Thoracic aorta (tissue), 2 donors: Measurements from ENCODE around the gene LUC7L3. TPM values are rescaled to one million over a fixed set of nuclear protein-coding genes. Genes with fewer than 3 reads are reported as not detected.

Source experiments
- ATAC-seq: fragments of 150-250 bp; one replicate; pipeline ENCODE4 v1.8.0; 2017; ENCODE audit warnings: low read depth; ENCODE audit not compliant: insufficient number of reproducible peaks, low FRiP score
- DNase-seq: peaks from one replicate; pipeline ENCODE4 v3.0.0-alpha.2; 2020; ENCODE audit warnings: low spot score
- H3K27ac ChIP-seq, 2 donors: fragments of 200-600 bp; sonication (generic); 1 replicate in 1 of 2; 2 replicates in 1 of 2; pipeline ENCODE4 v1.5.1; 2016; ENCODE audit warnings: mild to moderate bottlenecking in 2 of 2, moderate library complexity in 2 of 2
- H3K27me3 ChIP-seq: fragments of 200-600 bp; sonication (generic); replicated peaks from 2 replicates; pipeline ENCODE4 v1.6.0; 2016; ENCODE audit warnings: mild to moderate bottlenecking; ENCODE audit not compliant: insufficient read depth
- H3K36me3 ChIP-seq: fragments of 200-600 bp; sonication (generic); one replicate; pipeline ENCODE4 v1.5.1; 2016
- H3K4me1 ChIP-seq, 2 donors: fragments of 200-600 bp; sonication (generic); 1 replicate in 1 of 2; 2 replicates in 1 of 2; pipeline versions ENCODE4 v1.5.1 to v1.6.0; 2016; ENCODE audit warnings: low read depth in 2 of 2, mild to moderate bottlenecking in 1 of 2; ENCODE audit not compliant: control insufficient read depth in 1 of 2
- H3K4me3 ChIP-seq: fragments of 200-600 bp; sonication (generic); 2 replicates; pipeline ENCODE4 v1.5.1; 2016; ENCODE audit warnings: mild to moderate bottlenecking
- H3K9me3 ChIP-seq: fragments of 200-600 bp; sonication (generic); 2 replicates; pipeline ENCODE4 v1.5.1; 2016
- total RNA-seq, 2 donors: library from RNA; depleted of rRNA; stranded (reverse); fragments of >200 nt; gene quantifications; one replicate each; pipeline versions ENCODE4 v1.1.0 to v1.2.3, GENCODE V29; 2016
- TF ChIP-seq, protein P1 (sequence below): fragments of 200-600 bp; sonication (generic); IDR thresholded peaks from one replicate; pipeline ENCODE4 v1.5.1; 2019; ENCODE audit warnings: antibody characterized with exemption

Gene LUC7L3
- total RNA-seq, 2 donors from 2014 or later, result 60.8 to 136 TPM

DNA sequence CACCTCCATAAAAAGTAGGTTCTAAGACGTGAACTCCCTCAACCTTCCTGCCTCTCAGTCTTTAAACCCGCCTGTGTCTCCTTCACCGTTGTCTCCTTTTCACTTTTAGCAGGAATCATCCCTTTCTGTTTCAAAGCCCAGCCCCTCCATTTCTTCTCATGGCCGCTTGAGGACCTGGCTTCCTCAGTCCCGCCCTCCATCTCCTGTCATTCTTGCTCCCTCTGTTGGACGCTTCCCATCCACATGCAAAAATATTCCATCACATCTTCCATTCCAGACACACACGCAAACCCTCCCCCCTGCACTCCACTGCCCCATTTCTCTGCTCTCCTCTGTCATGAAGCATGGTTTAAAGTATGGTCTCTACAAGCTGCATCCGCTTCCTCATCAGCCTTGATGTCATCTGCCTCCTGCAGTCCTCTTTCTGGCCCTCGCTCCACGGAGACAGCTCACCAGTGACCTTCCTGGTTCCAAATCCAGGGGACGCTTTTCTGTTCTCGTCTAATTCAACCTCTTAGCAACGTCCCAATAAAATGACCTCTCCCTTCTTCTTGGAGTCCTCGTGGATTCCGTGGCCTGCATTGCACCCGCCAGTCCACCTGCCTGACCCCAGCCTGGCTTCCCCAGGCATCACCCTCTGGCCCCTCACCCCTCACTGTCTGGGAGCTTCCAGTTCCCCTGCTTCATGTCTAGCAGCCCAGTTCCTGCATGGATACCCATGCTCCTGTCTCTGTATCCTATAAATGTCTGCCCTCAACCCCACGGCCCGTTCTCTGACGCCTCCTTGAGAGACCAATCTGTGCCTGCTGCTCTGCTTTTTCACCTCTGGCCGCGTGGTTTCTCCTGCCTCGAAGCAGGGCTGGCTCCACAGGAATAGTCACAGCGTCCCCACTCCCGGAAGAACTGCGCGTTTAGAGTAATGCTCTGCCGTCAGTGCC, 37.9 kb upstream of the LUC7L3 start:
- Histone ChIP-seq H3K4me3 (no peak overlapping the region), H3K9me3 (no peaks in the 10 kb centered on the region), H3K4me1 (peaks cover 4 to 26% of the 10 kb centered on the region in 2 donors), H3K27ac (no peak overlapping the region), H3K27me3 (no peaks in the 10 kb centered on the region), H3K36me3 (peaks cover 9% of the 10 kb centered on the region)
- DNase-seq, result no peak
- ATAC-seq, result no peak
- TF ChIP-seq, protein P1, sequence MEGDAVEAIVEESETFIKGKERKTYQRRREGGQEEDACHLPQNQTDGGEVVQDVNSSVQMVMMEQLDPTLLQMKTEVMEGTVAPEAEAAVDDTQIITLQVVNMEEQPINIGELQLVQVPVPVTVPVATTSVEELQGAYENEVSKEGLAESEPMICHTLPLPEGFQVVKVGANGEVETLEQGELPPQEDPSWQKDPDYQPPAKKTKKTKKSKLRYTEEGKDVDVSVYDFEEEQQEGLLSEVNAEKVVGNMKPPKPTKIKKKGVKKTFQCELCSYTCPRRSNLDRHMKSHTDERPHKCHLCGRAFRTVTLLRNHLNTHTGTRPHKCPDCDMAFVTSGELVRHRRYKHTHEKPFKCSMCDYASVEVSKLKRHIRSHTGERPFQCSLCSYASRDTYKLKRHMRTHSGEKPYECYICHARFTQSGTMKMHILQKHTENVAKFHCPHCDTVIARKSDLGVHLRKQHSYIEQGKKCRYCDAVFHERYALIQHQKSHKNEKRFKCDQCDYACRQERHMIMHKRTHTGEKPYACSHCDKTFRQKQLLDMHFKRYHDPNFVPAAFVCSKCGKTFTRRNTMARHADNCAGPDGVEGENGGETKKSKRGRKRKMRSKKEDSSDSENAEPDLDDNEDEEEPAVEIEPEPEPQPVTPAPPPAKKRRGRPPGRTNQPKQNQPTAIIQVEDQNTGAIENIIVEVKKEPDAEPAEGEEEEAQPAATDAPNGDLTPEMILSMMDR, result peak; percentile 45

DNA sequence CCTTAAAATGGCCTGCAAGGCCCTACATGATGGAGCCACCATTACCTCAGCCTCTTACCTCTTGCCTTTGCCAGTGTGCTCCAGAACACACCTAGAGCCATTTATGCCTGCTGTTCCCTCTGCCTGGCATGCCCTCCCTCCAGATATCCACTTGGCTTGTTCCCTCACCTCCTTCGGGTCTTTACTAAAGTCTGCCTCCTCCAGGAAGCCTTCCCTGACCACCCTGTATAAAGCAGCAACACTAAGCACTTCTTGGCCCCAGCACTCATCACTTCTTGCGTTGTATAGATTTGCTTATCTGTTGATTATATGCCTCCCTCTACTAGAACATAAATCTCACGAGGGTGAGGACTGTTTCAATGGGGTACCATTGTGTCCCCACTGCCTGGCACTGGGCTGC, 37.0 kb upstream of the LUC7L3 start:
- Histone ChIP-seq H3K27ac (no peak overlapping the region), H3K4me1 (peaks cover 11 to 34% of the 10 kb centered on the region in 2 donors), H3K9me3 (no peaks in the 10 kb centered on the region), H3K4me3 (no peak overlapping the region), H3K27me3 (no peaks in the 10 kb centered on the region), H3K36me3 (peaks cover 4% of the 10 kb centered on the region)
- TF ChIP-seq, protein P1, result no peak
- ATAC-seq (no peak), DNase-seq (no peak)

- DNase-seq (no peak), ATAC-seq (no peak)
- TF ChIP-seq, protein P1, result no peak
Measured at GRCh38 chr17:50682938-50683337, 36.5 kb upstream of the LUC7L3 start.

DNA sequence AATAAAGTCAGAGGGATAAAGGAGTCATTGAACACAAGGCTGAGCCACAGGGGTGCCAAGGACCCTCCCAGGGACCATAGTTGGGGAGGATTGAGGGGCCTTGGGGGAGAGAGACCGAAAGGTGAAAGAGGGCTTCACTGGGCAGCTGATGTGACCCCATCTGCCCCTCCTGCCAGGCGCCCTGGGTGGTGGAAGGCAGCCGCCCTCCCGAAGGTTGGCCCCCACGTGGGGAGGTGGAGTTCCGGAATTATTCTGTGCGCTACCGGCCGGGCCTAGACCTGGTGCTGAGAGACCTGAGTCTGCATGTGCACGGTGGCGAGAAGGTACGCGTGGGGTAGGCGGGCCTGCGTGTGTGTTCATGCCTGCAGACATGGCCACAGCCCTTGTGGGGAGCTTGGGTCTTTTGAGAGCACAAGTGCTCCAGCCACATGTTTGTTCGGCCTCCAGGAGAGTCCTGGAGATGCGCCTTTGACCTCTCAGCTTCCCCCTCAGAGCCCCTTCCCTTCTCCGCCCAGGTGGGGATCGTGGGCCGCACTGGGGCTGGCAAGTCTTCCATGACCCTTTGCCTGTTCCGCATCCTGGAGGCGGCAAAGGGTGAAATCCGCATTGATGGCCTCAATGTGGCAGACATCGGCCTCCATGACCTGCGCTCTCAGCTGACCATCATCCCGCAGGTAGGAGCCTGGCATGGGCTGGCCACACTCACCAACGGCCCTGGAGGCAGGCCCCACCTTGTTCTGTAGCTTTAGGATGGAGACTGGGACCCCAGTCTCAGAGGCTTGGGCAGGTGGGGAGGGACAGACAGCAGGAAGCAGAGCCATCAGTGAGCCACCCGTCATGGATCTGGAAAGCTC, 35.7 kb upstream of the LUC7L3 start:
- ATAC-seq, result no peak
- H3K4me1 ChIP-seq, result peaks cover 14 to 45% of the 10 kb centered on the region in 2 donors
- no peaks in the 10 kb centered on the region for H3K27me3 ChIP-seq
- TF ChIP-seq, protein P1, result no peak
- no peak overlapping the region for H3K4me3 ChIP-seq
- H3K27ac ChIP-seq, result no peak overlapping the region
- no peaks in the 10 kb centered on the region for H3K36me3 ChIP-seq
- H3K9me3 ChIP-seq, result no peaks in the 10 kb centered on the region
- DNase-seq, result no peak

More at GRCh38 chr17:50682938-50683337, 36.5 kb upstream of the LUC7L3 start:
- Histone ChIP-seq H3K4me1 (peaks cover 14 to 38% of the 10 kb centered on the region in 2 donors), H3K4me3 (no peak overlapping the region), H3K9me3 (no peaks in the 10 kb centered on the region), H3K36me3 (peaks cover 4% of the 10 kb centered on the region), H3K27ac (no peak overlapping the region), H3K27me3 (no peaks in the 10 kb centered on the region)

DNA sequence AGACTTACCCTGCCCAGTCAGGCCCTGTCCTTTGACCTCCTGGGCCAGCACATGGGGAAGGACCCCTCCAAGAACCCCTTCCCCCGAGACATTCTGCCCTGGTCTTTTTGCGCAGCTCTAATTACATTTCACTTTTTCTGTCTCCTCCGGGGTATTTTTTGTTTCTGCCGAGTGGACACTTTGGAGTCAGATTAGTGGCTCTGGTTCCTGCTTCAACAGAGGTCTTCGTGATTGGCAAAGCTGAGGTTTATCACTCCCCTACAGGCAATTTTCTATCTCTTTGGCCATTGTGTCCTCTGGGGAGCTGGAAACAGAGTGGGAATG, 35.2 kb upstream of the LUC7L3 start:
- no peaks in the 10 kb centered on the region for H3K27me3 ChIP-seq
- H3K36me3 ChIP-seq, result no peaks in the 10 kb centered on the region
- ATAC-seq (no peak), DNase-seq (no peak)
- H3K4me3 ChIP-seq, result no peak overlapping the region
- peaks cover 16 to 50% of the 10 kb centered on the region in 2 donors for H3K4me1 ChIP-seq
- H3K27ac ChIP-seq, result no peak overlapping the region
- TF ChIP-seq, protein P1, result no peak
- H3K9me3 ChIP-seq, result no peaks in the 10 kb centered on the region
